ENCODE data around the gene DOCK10. TPM values are rescaled to one million over a fixed set of nuclear protein-coding genes. Genes with fewer than 3 reads are reported as not detected.

DOCK10 gene
- total and polyA plus RNA-seq, 10 of the 15 experiments (the other 5 are each of a cell fraction or from before 2014, with no cell fraction given), result 16.9 to 120 (median 85.5) TPM

- peak; percentile 15; the same call in 1 of the 2 replicates for TF ChIP-seq ZNF384 (IDR thresholded peaks at IDR 0.05; ENCODE audit: borderline replicate concordance, low read depth, low read length)
- TF ChIP-seq TAF1 (IDR thresholded peaks at IDR 0.05; ENCODE audit: borderline replicate concordance, low read depth, low read length), result no peak
- TF ChIP-seq EZH2 (IDR thresholded peaks at IDR 0.05; ENCODE audit: borderline replicate concordance, control insufficient read depth, low read depth, low read length), result no peak
- peak; percentile 75 for TF ChIP-seq IKZF1 (conservative IDR thresholded peaks at IDR 0.05)
- no peak for TF ChIP-seq DPF2 (IDR thresholded peaks at IDR 0.05)
- TF ChIP-seq POLR2AphosphoS2 (IDR thresholded peaks at IDR 0.05; ENCODE audit: low read depth, low read length), result no peak
- TF ChIP-seq ETV6 (conservative IDR thresholded peaks at IDR 0.05 in 1 of 2, IDR thresholded peaks at IDR 0.05 in 1 of 2; ENCODE audit: borderline replicate concordance in 1 of 2, low read depth in 1 of 2), result no peak
- TF ChIP-seq EED (IDR thresholded peaks at IDR 0.05; ENCODE audit: low read depth), result 0 out of 2 replicates have a peak, but pooled peaks have one; percentile 19
- TF ChIP-seq EP300 (IDR thresholded peaks at IDR 0.05; ENCODE audit: borderline replicate concordance in 1 of 2, control insufficient read depth in 1 of 2, low read depth in 2 of 2, low read length in 2 of 2), result no peak
- no peak for TF ChIP-seq ZNF687 (IDR thresholded peaks at IDR 0.05)
- no peak for TF ChIP-seq PBX3 (IDR thresholded peaks at IDR 0.05; ENCODE audit: insufficient replicate concordance, low read depth, low read length)
- TF ChIP-seq BCL3 (IDR thresholded peaks at IDR 0.05; ENCODE audit: borderline replicate concordance, insufficient read depth, low read depth, low read length, poor library complexity, severe bottlenecking), result no peak
- no peak for TF ChIP-seq HDGF (IDR thresholded peaks at IDR 0.05)
- no peak for TF ChIP-seq ZBED1 (IDR thresholded peaks at IDR 0.05; ENCODE audit: borderline replicate concordance)
- no peak for TF ChIP-seq BCL11A (IDR thresholded peaks at IDR 0.05; ENCODE audit: low read depth, low read length)
- no peak for TF ChIP-seq SIX5 (IDR thresholded peaks at IDR 0.05; ENCODE audit: low read depth, low read length, severe bottlenecking)
- TF ChIP-seq SMARCA5 (IDR thresholded peaks at IDR 0.05), result no peak
- no peak for TF ChIP-seq SREBF2 (IDR thresholded peaks at IDR 0.05; ENCODE audit: low read length)
- peak; percentile 57 for TF ChIP-seq RELB (IDR thresholded peaks at IDR 0.05; ENCODE audit: low read depth)
- peak; percentile 56; the same call in 1 of the 2 replicates for TF ChIP-seq NBN (IDR thresholded peaks at IDR 0.05)
- TF ChIP-seq USF1 (IDR thresholded peaks at IDR 0.05; ENCODE audit: borderline replicate concordance, extremely low read length, insufficient read depth, low read depth, low read length), result no peak
Observed at GRCh38 chr2:225038231-225038523, 4.1 kb downstream of the DOCK10 start (continued).
